Measurements from ENCODE around the gene COPZ1. TPM values are rescaled to one million over a fixed set of nuclear protein-coding genes. Genes with fewer than 3 reads are reported as not detected.

COPZ1 gene
- total RNA-seq, 4 donors from 2014 or later = 181 to 284 (median 236) TPM

DNA sequence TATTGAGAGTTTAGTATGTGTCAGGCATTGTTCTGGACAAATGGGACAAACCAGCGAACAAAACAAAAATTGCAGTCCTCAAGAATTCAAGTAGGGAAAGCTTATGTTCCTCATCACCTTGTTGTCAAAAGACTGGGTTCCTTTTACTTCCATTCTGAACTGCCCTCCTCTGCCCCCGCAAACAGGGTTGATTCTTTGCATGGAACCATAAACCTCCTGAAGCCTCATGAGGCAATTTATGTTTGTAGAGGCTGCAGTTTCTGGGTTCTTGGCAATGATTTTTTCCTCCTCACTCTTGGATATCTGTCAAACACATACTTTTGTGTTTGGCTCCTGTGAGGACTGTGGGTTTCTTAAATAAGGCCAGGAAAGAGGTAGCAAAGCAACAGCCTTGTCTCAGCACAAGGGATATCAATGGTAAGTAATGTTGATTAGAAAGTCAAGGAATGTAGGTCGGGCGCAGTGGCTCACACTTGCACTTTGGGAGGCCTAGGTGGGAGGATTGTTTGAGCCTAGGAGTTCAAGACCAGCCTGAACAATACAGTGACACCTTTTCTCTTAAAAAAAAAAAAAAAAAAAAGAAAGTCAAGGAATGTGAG, 13.9 kb downstream of the COPZ1 start:
- H3K27ac ChIP-seq = peak overlapping the region in 2 of 3 donors; percentile 47 to 66
- no peaks in the 10 kb centered on the region for H3K9me3 ChIP-seq
- no peak for DNase-seq
- H3K4me1 ChIP-seq = peaks cover 41 to 52% of the 10 kb centered on the region in 2 donors
- TF ChIP-seq POLR2A (IDR thresholded peaks at IDR 0.05) = no peak
- TF ChIP-seq, protein P1, sequence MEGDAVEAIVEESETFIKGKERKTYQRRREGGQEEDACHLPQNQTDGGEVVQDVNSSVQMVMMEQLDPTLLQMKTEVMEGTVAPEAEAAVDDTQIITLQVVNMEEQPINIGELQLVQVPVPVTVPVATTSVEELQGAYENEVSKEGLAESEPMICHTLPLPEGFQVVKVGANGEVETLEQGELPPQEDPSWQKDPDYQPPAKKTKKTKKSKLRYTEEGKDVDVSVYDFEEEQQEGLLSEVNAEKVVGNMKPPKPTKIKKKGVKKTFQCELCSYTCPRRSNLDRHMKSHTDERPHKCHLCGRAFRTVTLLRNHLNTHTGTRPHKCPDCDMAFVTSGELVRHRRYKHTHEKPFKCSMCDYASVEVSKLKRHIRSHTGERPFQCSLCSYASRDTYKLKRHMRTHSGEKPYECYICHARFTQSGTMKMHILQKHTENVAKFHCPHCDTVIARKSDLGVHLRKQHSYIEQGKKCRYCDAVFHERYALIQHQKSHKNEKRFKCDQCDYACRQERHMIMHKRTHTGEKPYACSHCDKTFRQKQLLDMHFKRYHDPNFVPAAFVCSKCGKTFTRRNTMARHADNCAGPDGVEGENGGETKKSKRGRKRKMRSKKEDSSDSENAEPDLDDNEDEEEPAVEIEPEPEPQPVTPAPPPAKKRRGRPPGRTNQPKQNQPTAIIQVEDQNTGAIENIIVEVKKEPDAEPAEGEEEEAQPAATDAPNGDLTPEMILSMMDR (IDR thresholded peaks at IDR 0.05) = no peak
- no peak overlapping the region for H3K4me3 ChIP-seq (replicated peaks in 1 of 3)
- WGBS, 2 donors = 67 to 71% methylated on average over 4 of the region's 4 CpGs
- intact Hi-C loops (cut with DNase I) = no loop called here
- peaks cover 16 to 23% of the 10 kb centered on the region in 2 donors for H3K36me3 ChIP-seq
- no peaks in the 10 kb centered on the region for H3K27me3 ChIP-seq

DNA sequence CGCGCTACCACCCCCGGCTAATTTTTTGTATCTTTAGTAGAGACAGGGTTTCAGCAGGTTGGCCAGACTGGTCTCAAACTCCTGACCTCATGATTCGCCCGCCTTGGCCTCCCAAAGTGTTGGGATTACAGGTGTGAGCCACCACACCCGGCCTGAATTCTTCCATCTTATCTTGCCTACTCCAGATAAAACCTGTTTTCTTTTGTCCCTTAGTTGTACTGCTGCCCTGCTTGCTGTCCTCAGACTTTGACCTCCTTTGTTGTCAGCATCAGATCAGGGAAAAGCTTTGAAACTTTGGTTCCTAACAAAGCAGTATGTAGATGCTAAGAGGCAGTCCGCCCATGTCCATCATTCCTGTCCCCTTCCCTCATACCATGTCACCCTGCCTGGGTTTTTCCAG, 15.9 kb downstream of the COPZ1 start:
- peaks cover 32 to 40% of the 10 kb centered on the region in 2 donors for H3K4me1 ChIP-seq

DNA sequence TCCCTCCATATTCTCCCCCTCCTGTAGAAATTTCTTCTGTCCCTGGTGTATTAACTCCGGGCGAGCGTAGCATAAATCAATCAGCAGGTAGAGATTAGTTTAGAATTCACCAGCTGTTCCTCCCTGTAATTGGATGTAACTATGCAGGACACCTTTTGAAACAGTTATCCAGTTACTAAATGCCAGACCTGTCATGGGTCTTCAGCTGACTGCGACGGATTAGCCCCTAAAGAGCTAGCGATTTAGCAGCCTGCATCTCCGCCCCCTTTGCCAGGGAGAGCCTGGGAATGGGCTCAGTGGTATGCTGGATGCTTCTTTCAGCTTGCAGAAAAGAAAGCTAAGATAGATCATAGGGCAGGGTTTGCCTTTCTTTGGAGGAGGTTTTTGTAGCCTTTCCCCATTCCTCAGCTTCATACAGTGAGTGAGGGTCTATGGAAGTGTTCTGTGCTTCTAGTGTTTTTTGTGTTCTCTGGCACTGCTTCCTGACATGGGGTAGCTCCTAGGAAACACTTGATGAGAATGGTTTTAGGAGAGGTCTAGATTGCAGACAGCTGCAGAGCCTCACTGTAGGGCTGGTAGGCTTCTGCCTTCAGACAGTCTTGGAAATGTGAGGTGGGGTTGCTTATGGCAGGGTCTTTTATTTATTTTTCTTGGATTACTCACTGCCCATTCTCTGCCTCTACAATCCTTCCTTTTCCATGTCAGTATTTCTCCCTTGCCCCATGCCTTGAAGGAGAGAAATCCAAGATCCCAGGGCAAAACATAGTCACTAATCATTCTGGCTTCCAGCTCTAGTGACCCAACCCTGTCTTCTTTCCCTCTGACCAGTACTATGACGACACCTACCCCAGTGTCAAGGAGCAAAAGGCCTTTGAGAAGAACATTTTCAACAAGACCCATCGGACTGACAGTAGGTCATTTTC, 16.7 kb downstream of the COPZ1 start:
- no peak for DNase-seq
- Histone ChIP-seq H3K27me3 (no peaks in the 10 kb centered on the region), H3K27ac (no peak overlapping the region), H3K36me3 (peaks cover 30 to 38% of the 10 kb centered on the region in 2 donors), H3K4me3 (replicated peaks in 1 of 3) (no peak overlapping the region), H3K4me1 (peaks cover 29 to 32% of the 10 kb centered on the region in 2 donors), H3K9me3 (no peaks in the 10 kb centered on the region)
- intact Hi-C loops (cut with DNase I) = no loop called here
- WGBS, 2 donors = 80 to 83% methylated on average over 9 of the region's 9 CpGs
- no peak for TF ChIP-seq POLR2A (IDR thresholded peaks at IDR 0.05)
- TF ChIP-seq, protein P1 (IDR thresholded peaks at IDR 0.05) = no peak

More for the DNA sequence above, 15.9 kb downstream of the COPZ1 start:
- no peak for DNase-seq
- WGBS, 2 donors = 94 to 95% methylated on average over 7 of the region's 7 CpGs
- H3K27ac ChIP-seq = no peak overlapping the region
- no peak overlapping the region for H3K4me3 ChIP-seq (replicated peaks in 1 of 3)
- intact Hi-C loops (cut with DNase I) = no loop called here
- TF ChIP-seq, protein P1 (IDR thresholded peaks at IDR 0.05) = no peak
- no peak for TF ChIP-seq POLR2A (IDR thresholded peaks at IDR 0.05)
- H3K27me3 ChIP-seq = no peaks in the 10 kb centered on the region
- peaks cover 27 to 32% of the 10 kb centered on the region in 2 donors for H3K36me3 ChIP-seq
- no peaks in the 10 kb centered on the region for H3K9me3 ChIP-seq

DNA sequence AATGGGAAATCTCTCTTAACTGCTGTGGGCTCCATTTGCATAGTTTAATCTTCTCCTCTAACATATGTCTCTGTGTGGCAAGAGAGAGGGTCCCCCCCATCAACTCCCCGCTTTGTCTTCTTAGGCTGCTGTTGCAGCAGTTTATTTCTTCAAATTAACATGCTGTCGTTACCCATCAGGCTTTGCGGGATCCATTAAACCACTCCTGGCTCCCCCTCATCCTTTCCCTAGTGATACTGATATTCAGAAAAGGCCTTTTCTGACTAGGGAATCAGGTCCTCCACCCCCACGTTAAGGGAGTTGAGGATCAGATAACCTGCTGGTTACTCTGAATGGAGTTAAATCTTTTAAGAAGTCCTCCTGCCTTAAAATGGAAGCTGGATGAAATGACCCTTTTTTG, 24.1 kb downstream of the COPZ1 start:
- Histone ChIP-seq H3K4me1 (peaks cover 49 to 55% of the 10 kb centered on the region in 2 donors), H3K4me3 (replicated peaks in 1 of 3) (no peak overlapping the region), H3K9me3 (no peaks in the 10 kb centered on the region), H3K36me3 (peaks cover 49 to 51% of the 10 kb centered on the region in 2 donors), H3K27ac (peak overlapping the region; percentile 79 to 93 (median 90)), H3K27me3 (no peaks in the 10 kb centered on the region)
- intact Hi-C loops (cut with DNase I) = no loop called here
- no peak for TF ChIP-seq POLR2A (IDR thresholded peaks at IDR 0.05)
- TF ChIP-seq, protein P1 (IDR thresholded peaks at IDR 0.05) = no peak
- DNase-seq = no peak
- 83 to 86% methylated on average over 4 of the region's 4 CpGs for WGBS, 2 donors

DNA sequence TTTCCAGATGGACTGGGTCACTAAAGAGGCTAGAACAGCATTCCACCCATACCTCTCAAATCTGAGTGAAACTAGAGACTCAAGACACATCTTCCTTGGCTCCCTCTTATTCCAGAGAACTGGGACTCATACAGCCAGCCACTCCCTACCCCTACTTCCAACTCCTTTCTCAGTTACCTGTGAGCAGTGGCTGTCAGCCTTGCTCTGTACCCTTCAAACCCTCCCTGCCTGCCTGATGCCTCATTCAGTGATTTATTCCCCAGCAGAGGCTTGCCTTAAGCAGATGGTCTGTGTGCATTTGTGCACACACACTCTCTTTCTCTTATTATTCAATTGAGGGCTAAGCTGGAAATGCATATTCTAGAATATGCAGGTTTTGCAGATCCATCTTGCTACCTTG, 24.7 kb downstream of the COPZ1 start:
- TF ChIP-seq, protein P1 (IDR thresholded peaks at IDR 0.05) = no peak
- no peak for TF ChIP-seq POLR2A (IDR thresholded peaks at IDR 0.05)
- intact Hi-C loops (cut with DNase I) = no loop called here
- DNase-seq = no peak
- Histone ChIP-seq H3K27ac (peak overlapping the region; percentile 79 to 93 (median 90)), H3K4me3 (replicated peaks in 1 of 3) (no peak overlapping the region), H3K27me3 (no peaks in the 10 kb centered on the region), H3K9me3 (no peaks in the 10 kb centered on the region), H3K36me3 (peaks cover 49 to 51% of the 10 kb centered on the region in 2 donors), H3K4me1 (peaks cover 51 to 59% of the 10 kb centered on the region in 2 donors)

Measured in thyroid gland (tissue), 4 donors.